Bronchial epithelial cell (primary cell): ENCODE results near the gene MED28. TPM values are rescaled to one million over a fixed set of nuclear protein-coding genes. Genes with fewer than 3 reads are reported as not detected.

ENCODE experiments used
- DNase-seq: peaks from one replicate; pipeline ENCODE4 v3.0.0-alpha.2; 2010; ENCODE audit warnings: low read depth
- FAIRE-seq: peaks from 2 replicates; lab custom pipeline; 2011; peaks lifted over from hg19 to GRCh38; lab: Jason Lieb, UNC
- H3K27me3 ChIP-seq: 2 replicates; pipeline ENCODE4 v1.5.1; 2011; ENCODE audit warnings: low read length; ENCODE audit not compliant: control insufficient read depth, insufficient read depth
- H3K36me3 ChIP-seq: 2 replicates; pipeline ENCODE4 v1.5.1; 2011; ENCODE audit warnings: low read length; ENCODE audit not compliant: control insufficient read depth, insufficient read depth
- H3K4me3 ChIP-seq: 2 replicates; pipeline ENCODE4 v1.5.1; 2011; ENCODE audit warnings: mild to moderate bottlenecking, low read depth, low read length, control low read depth
- CTCF ChIP-seq: IDR thresholded peaks from 2 replicates; pipeline ENCODE4 v1.5.1; 2011; ENCODE audit warnings: mild to moderate bottlenecking, moderate library complexity, low read length, control low read depth, inconsistent platforms; ENCODE audit not compliant: insufficient read depth, severe bottlenecking
- total RNA-seq: library from RNA; depleted of rRNA; stranded (reverse); fragments of >200 nt; gene quantifications from 2 replicates; pipeline ENCODE4 v1.2.1, GENCODE V29; 2014

Gene MED28
- total RNA-seq, 1 donor from 2014 or later: 12.4 TPM

- no peak for TF ChIP-seq CTCF
- FAIRE-seq: no peak
- Histone ChIP-seq H3K27me3 (no peaks in the 10 kb centered on the region), H3K36me3 (peaks cover 8% of the 10 kb centered on the region), H3K4me3 (no peak overlapping the region)
- no peak for DNase-seq
Measured at GRCh38 chr4:17635056-17635455, 20.6 kb downstream of the MED28 start.

GRCh38 chr4:17636341-17636695, 21.9 kb downstream of the MED28 start:
- H3K27me3 ChIP-seq: no peaks in the 10 kb centered on the region
- no peak overlapping the region for H3K4me3 ChIP-seq
- H3K36me3 ChIP-seq: peaks cover 8% of the 10 kb centered on the region
- TF ChIP-seq CTCF: no peak
- DNase-seq (no peak), FAIRE-seq (no peak)

- Histone ChIP-seq H3K36me3 (peaks cover 8% of the 10 kb centered on the region), H3K4me3 (no peak overlapping the region), H3K27me3 (no peaks in the 10 kb centered on the region)
- peak; percentile 90 for TF ChIP-seq CTCF
- FAIRE-seq (no peak), DNase-seq (peak; percentile 43)
Measured at GRCh38 chr4:17636696-17637622, 22.5 kb downstream of the MED28 start.

GRCh38 chr4:17639136-17639535, 24.7 kb downstream of the MED28 start:
- no peaks in the 10 kb centered on the region for H3K27me3 ChIP-seq
- no peak for TF ChIP-seq CTCF
- H3K36me3 ChIP-seq: peaks cover 6% of the 10 kb centered on the region
- no peak for FAIRE-seq
- no peak overlapping the region for H3K4me3 ChIP-seq
- DNase-seq: no peak

- no peaks in the 10 kb centered on the region for H3K27me3 ChIP-seq
- H3K4me3 ChIP-seq: no peak overlapping the region
- TF ChIP-seq CTCF: no peak
- FAIRE-seq: no peak
- no peak for DNase-seq
- peaks cover 5% of the 10 kb centered on the region for H3K36me3 ChIP-seq
Measured at GRCh38 chr4:17642398-17642783, 27.9 kb downstream of the MED28 start.
